Ovary (tissue), 3 donors: ENCODE data around the gene PANK4.

Experiments
- EP300 ChIP-seq: sonication (generic); formaldehyde crosslinking; IDR thresholded peaks from one replicate; pipeline ENCODE4 v1.6.1; 2017; ENCODE audit warnings: antibody characterized with exemption
- POLR2A ChIP-seq: fragments of 450-650 bp; IDR thresholded peaks from one replicate; pipeline ENCODE4 v1.6.1; 2017; ENCODE audit warnings: antibody characterized with exemption, mild to moderate bottlenecking, moderate library complexity
- TF ChIP-seq, protein P1 (sequence below), 3 donors: fragments of 450-650 bp in 2 of 3; fragments of 200-600 bp in 1 of 3; IDR thresholded peaks; one replicate each; pipeline versions ENCODE4 v1.5.1 to v1.8.0; 2016 to 2022; ENCODE audit warnings: antibody characterized with exemption in 3 of 3, mild to moderate bottlenecking in 1 of 3
- donor health status: DM: no; HTN: no; CAD: no.

DNA sequence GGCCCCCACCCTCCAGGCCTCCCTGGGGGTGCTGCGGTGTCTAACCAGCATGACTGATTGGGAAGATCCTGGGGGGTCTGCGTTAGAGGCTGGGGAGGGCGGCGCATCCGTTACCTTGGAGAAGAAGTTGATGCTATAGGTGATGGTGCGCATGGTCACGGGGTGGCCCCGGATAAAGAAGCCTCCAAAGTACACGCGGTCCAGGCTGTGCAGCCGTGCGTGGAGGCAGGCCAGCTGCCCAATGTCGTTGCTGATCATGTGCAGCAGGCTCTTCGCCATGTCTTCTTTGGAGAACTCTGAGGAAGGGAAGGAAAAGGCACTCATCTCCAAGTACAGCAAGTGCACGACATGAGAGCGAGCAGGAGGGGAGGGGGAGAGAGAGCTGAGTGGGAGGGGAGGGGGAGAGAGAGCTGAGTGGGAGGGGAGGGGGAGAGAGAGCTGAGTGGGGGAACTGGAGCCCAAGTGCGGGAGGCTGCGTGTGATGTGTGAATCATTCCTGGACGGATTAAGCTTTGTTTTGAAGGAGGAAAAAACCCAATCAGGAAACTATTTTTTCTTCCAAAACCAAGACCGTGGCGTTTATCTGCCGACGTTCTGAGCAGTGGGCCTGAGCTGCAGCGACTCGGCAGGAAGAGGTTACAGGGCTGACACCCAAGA is 7.2 kb downstream of the PANK4 start:
- TF ChIP-seq, protein P1, sequence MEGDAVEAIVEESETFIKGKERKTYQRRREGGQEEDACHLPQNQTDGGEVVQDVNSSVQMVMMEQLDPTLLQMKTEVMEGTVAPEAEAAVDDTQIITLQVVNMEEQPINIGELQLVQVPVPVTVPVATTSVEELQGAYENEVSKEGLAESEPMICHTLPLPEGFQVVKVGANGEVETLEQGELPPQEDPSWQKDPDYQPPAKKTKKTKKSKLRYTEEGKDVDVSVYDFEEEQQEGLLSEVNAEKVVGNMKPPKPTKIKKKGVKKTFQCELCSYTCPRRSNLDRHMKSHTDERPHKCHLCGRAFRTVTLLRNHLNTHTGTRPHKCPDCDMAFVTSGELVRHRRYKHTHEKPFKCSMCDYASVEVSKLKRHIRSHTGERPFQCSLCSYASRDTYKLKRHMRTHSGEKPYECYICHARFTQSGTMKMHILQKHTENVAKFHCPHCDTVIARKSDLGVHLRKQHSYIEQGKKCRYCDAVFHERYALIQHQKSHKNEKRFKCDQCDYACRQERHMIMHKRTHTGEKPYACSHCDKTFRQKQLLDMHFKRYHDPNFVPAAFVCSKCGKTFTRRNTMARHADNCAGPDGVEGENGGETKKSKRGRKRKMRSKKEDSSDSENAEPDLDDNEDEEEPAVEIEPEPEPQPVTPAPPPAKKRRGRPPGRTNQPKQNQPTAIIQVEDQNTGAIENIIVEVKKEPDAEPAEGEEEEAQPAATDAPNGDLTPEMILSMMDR (IDR thresholded peaks at IDR 0.05): no peak
- TF ChIP-seq POLR2A: no peak
- TF ChIP-seq EP300: no peak
